Left lung (tissue), 10 donors: ENCODE data around the gene PARP9. TPM values are rescaled to one million over a fixed set of nuclear protein-coding genes. Genes with fewer than 3 reads are reported as not detected.

Experiments used
- ATAC-seq: fragments of 200-7000 bp; cut with Tn5 transposase; one replicate; pipeline ENCODE4 v1.9.1; 2020; ENCODE audit warnings: moderate library complexity
- DNase-seq, 4 donors: peaks; one replicate each; pipeline ENCODE4 v3.0.0-alpha.2; 2013 to 2020
- H3K27ac ChIP-seq, 2 donors: fragments of 200-600 bp; sonication (generic) in 1 of 2; one replicate each; pipeline versions ENCODE4 v1.5.0 to v1.8.0; 2020 to 2021
- H3K27me3 ChIP-seq, 2 donors: fragments of 200-600 bp; sonication (generic) in 1 of 2; one replicate each; pipeline versions ENCODE4 v1.5.0 to v1.8.0; 2020 to 2021
- H3K36me3 ChIP-seq, 2 donors: fragments of 200-600 bp; sonication (generic) in 1 of 2; one replicate each; pipeline versions ENCODE4 v1.5.0 to v1.8.0; 2020 to 2021
- H3K4me1 ChIP-seq, 2 donors: fragments of 200-600 bp; one replicate each; pipeline ENCODE4 v1.8.0; 2021
- H3K4me3 ChIP-seq, 2 donors: fragments of 200-600 bp; sonication (generic) in 1 of 2; one replicate each; pipeline versions ENCODE4 v1.5.0 to v1.8.0; 2020 to 2021; ENCODE audit warnings: mild to moderate bottlenecking in 1 of 2
- H3K9me3 ChIP-seq, 2 donors: fragments of 200-600 bp; sonication (generic) in 1 of 2; one replicate each; pipeline versions ENCODE4 v1.5.0 to v1.8.0; 2020 to 2021
- CTCF ChIP-seq, 2 donors: fragments of 200-600 bp; sonication (generic) in 1 of 2; IDR thresholded peaks; one replicate each; pipeline versions ENCODE4 v1.5.0 to v1.8.0; 2021; ENCODE audit warnings: antibody characterized with exemption in 2 of 2
- intact Hi-C, 2 donors: fragments of 100-400 bp; cut with DNase I; formaldehyde crosslinking; loops; one replicate each; pipeline versions ENCODE4 v1.11.2 to v1.14.2; 2022
- polyA plus RNA-seq, 6 donors: library from polyadenylated mRNA; unstranded; fragments of 120-200 nt; gene quantifications; one replicate each; pipeline ENCODE4 v1.2.1, GENCODE V29; 2013; ENCODE audit not compliant: insufficient read length in 6 of 6
- total RNA-seq, 2 donors: library from RNA; stranded (reverse); fragmentation: NEBNext Ultra II Directional; extraction: Animal tissue kit (Norgen Biotek cat#: 25700); gene quantifications; one replicate each; pipeline ENCODE4 v1.2.1, GENCODE V29; 2021
- donor health status: DM: no; HTN: yes; CAD: no.
- donor health status: DM: no; HTN: no; CAD: no.

The PARP9 gene
- total and polyA plus RNA-seq, 8 donors: 17.2 to 75.4 (median 20.9) TPM

- DNase-seq (no peak), ATAC-seq (no peak)
- Histone ChIP-seq H3K4me1 (peaks cover 0 to 7% of the 10 kb centered on the region in 2 donors), H3K27ac (no peak overlapping the region), H3K4me3 (no peak overlapping the region), H3K9me3 (no peaks in the 10 kb centered on the region), H3K36me3 (no peaks in the 10 kb centered on the region), H3K27me3 (no peaks in the 10 kb centered on the region)
- intact Hi-C loops: no loop called here
- no peak for TF ChIP-seq CTCF (IDR thresholded peaks at IDR 0.05)
These were observed 42.2 kb upstream of the PARP9 start for GRCh38 chr3:122606330-122606729.

- H3K27ac ChIP-seq: no peak overlapping the region
- no peak for TF ChIP-seq CTCF (IDR thresholded peaks at IDR 0.05)
- ATAC-seq (no peak), DNase-seq (no peak)
- H3K27me3 ChIP-seq: no peaks in the 10 kb centered on the region
- no peaks in the 10 kb centered on the region for H3K36me3 ChIP-seq
- H3K9me3 ChIP-seq: no peaks in the 10 kb centered on the region
- intact Hi-C loops: no loop called here
- no peak overlapping the region for H3K4me3 ChIP-seq
- no peaks in the 10 kb centered on the region for H3K4me1 ChIP-seq
These were observed 39.0 kb upstream of the PARP9 start for GRCh38 chr3:122603056-122603455.

- TF ChIP-seq CTCF (IDR thresholded peaks at IDR 0.05): no peak
- Histone ChIP-seq H3K4me1 (no peaks in the 10 kb centered on the region), H3K27ac (no peak overlapping the region), H3K36me3 (no peaks in the 10 kb centered on the region), H3K9me3 (no peaks in the 10 kb centered on the region), H3K4me3 (no peak overlapping the region), H3K27me3 (no peaks in the 10 kb centered on the region)
- ATAC-seq (peak; percentile 55), DNase-seq (no peak)
- intact Hi-C loops: no loop called here
These were observed 38.1 kb upstream of the PARP9 start for GRCh38 chr3:122602011-122602710.

GRCh38 chr3:122598556-122598955, 34.5 kb upstream of the PARP9 start:
- no peak overlapping the region for H3K4me3 ChIP-seq
- no peak overlapping the region for H3K27ac ChIP-seq
- no peaks in the 10 kb centered on the region for H3K27me3 ChIP-seq
- DNase-seq: no peak
- ATAC-seq: no peak
- no peak for TF ChIP-seq CTCF (IDR thresholded peaks at IDR 0.05)
- H3K9me3 ChIP-seq: no peaks in the 10 kb centered on the region
- no peaks in the 10 kb centered on the region for H3K36me3 ChIP-seq
- H3K4me1 ChIP-seq: no peaks in the 10 kb centered on the region
- intact Hi-C loops: no loop called here

GRCh38 chr3:122598151-122598550, 34.1 kb upstream of the PARP9 start:
- no peak for TF ChIP-seq CTCF (IDR thresholded peaks at IDR 0.05)
- H3K36me3 ChIP-seq: no peaks in the 10 kb centered on the region
- no peak overlapping the region for H3K4me3 ChIP-seq
- intact Hi-C loops: no loop called here
- no peak for ATAC-seq
- no peaks in the 10 kb centered on the region for H3K4me1 ChIP-seq
- no peaks in the 10 kb centered on the region for H3K27me3 ChIP-seq
- DNase-seq: no peak
- no peak overlapping the region for H3K27ac ChIP-seq
- H3K9me3 ChIP-seq: no peaks in the 10 kb centered on the region
